ENCODE measurements around the gene CBX5. TPM values are rescaled to one million over a fixed set of nuclear protein-coding genes. Genes with fewer than 3 reads are reported as not detected.
"Not testable (repeated sequence)": the region's sequence is repeated elsewhere in the genome, so short reads cannot be mapped to it uniquely, and the experiment has no call there.

CBX5 gene
- total and polyA plus RNA-seq, 5 donors from 2014 or later: 18.2 to 38.9 (median 19.9) TPM

GRCh38 chr12:54197431-54197909, 82.5 kb downstream of the CBX5 start:
- H3K27me3 Mint-ChIP-seq: peaks cover 95% of the 10 kb centered on the region
- peak overlapping the region in 1 of 4 donors; percentile 5 for H3K4me3 Mint-ChIP-seq
- Histone ChIP-seq H3K36me3 (ENCODE audit: control insufficient read depth, insufficient read depth, low read length) (no peaks in the 10 kb centered on the region), H3K27me3 (ENCODE audit: control insufficient read depth, insufficient read depth, low read length) (peaks cover 42% of the 10 kb centered on the region), H3K4me3 (ENCODE audit: low read depth, low read length) (no peak overlapping the region), H3K4me1 (ENCODE audit: control insufficient read depth, insufficient read depth, low read length, poor library complexity, severe bottlenecking) (peaks cover 11% of the 10 kb centered on the region), H3K27ac (ENCODE audit: insufficient read depth, low read length, poor library complexity, severe bottlenecking) (no peak overlapping the region), H3K9me3 (ENCODE audit: control insufficient read depth in 2 of 2, low read length in 2 of 2) (no peaks in the 10 kb centered on the region)
- no peak overlapping the region for H3K27ac Mint-ChIP-seq
- H3K4me1 Mint-ChIP-seq: peaks cover 0 to 11% (median 7%) of the 10 kb centered on the region in 4 donors
- no peak for ATAC-seq (ENCODE audit: low read depth in 2 of 2)
- H3K36me3 Mint-ChIP-seq: no peaks in the 10 kb centered on the region
- no peak for DNase-seq
- peaks cover 0 to 2% (median 0%) of the 10 kb centered on the region in 7 donors for H3K9me3 Mint-ChIP-seq

- Histone ChIP-seq H3K9me3 (ENCODE audit: control insufficient read depth in 2 of 2, low read length in 2 of 2) (no peaks in the 10 kb centered on the region), H3K27ac (ENCODE audit: insufficient read depth, low read length, poor library complexity, severe bottlenecking) (no peak overlapping the region), H3K27me3 (ENCODE audit: control insufficient read depth, insufficient read depth, low read length) (peaks cover 45% of the 10 kb centered on the region), H3K4me3 (ENCODE audit: low read depth, low read length) (no peak overlapping the region), H3K4me1 (ENCODE audit: control insufficient read depth, insufficient read depth, low read length, poor library complexity, severe bottlenecking) (peaks cover 11% of the 10 kb centered on the region), H3K36me3 (ENCODE audit: control insufficient read depth, insufficient read depth, low read length) (no peaks in the 10 kb centered on the region)
- no peak for DNase-seq
- Mint-ChIP-seq H3K27ac (no peak overlapping the region), H3K27me3 (peaks cover 96% of the 10 kb centered on the region), H3K4me1 (peaks cover 0 to 11% (median 7%) of the 10 kb centered on the region in 4 donors), H3K4me3 (no peak overlapping the region), H3K9me3 (peaks cover 0 to 2% (median 0%) of the 10 kb centered on the region in 7 donors), H3K36me3 (no peaks in the 10 kb centered on the region)
- no peak for ATAC-seq (ENCODE audit: low read depth in 2 of 2)
Measured at GRCh38 chr12:54197010-54197409, 82.9 kb downstream of the CBX5 start.

- H3K4me1 ChIP-seq (ENCODE audit: control insufficient read depth, insufficient read depth, low read length, poor library complexity, severe bottlenecking): peaks cover 16% of the 10 kb centered on the region
- Mint-ChIP-seq H3K27ac (no peak overlapping the region), H3K9me3 (peaks cover 0 to 2% (median 0%) of the 10 kb centered on the region in 7 donors), H3K4me1 (peaks cover 0 to 16% (median 11%) of the 10 kb centered on the region in 4 donors), H3K4me3 (no peak overlapping the region), H3K36me3 (no peaks in the 10 kb centered on the region), H3K27me3 (peaks cover 94% of the 10 kb centered on the region)
- no peaks in the 10 kb centered on the region for H3K36me3 ChIP-seq (ENCODE audit: control insufficient read depth, insufficient read depth, low read length)
- peaks cover 47% of the 10 kb centered on the region for H3K27me3 ChIP-seq (ENCODE audit: control insufficient read depth, insufficient read depth, low read length)
- H3K9me3 ChIP-seq (ENCODE audit: control insufficient read depth in 2 of 2, low read length in 2 of 2): no peaks in the 10 kb centered on the region
- no peak overlapping the region for H3K27ac ChIP-seq (ENCODE audit: insufficient read depth, low read length, poor library complexity, severe bottlenecking)
- no peak overlapping the region for H3K4me3 ChIP-seq (ENCODE audit: low read depth, low read length)
- ATAC-seq (ENCODE audit: low read depth in 2 of 2) (no peak), DNase-seq (no peak)
Measured at GRCh38 chr12:54196396-54196795, 83.5 kb downstream of the CBX5 start.

GRCh38 chr12:54195737-54196347, 84.1 kb downstream of the CBX5 start:
- Histone ChIP-seq H3K27ac (ENCODE audit: insufficient read depth, low read length, poor library complexity, severe bottlenecking) (no peak overlapping the region), H3K4me1 (ENCODE audit: control insufficient read depth, insufficient read depth, low read length, poor library complexity, severe bottlenecking) (peaks cover 20% of the 10 kb centered on the region), H3K27me3 (ENCODE audit: control insufficient read depth, insufficient read depth, low read length) (peaks cover 43% of the 10 kb centered on the region), H3K9me3 (ENCODE audit: control insufficient read depth in 2 of 2, low read length in 2 of 2) (no peaks in the 10 kb centered on the region), H3K4me3 (ENCODE audit: low read depth, low read length) (no peak overlapping the region), H3K36me3 (ENCODE audit: control insufficient read depth, insufficient read depth, low read length) (no peaks in the 10 kb centered on the region)
- Mint-ChIP-seq H3K9me3 (peaks cover 0 to 2% (median 0%) of the 10 kb centered on the region in 7 donors), H3K4me3 (no peak overlapping the region), H3K27ac (no peak overlapping the region), H3K36me3 (no peaks in the 10 kb centered on the region), H3K4me1 (peaks cover 0 to 21% (median 14%) of the 10 kb centered on the region in 4 donors), H3K27me3 (peaks cover 93% of the 10 kb centered on the region)
- ATAC-seq (ENCODE audit: low read depth in 2 of 2) (peak; percentile 20 to 35), DNase-seq (no peak)

GRCh38 chr12:54195080-54195736, 84.7 kb downstream of the CBX5 start:
- DNase-seq: no peak

GRCh38 chr12:54194611-54195010, 85.3 kb downstream of the CBX5 start:
- not testable (repeated sequence) for H3K9me3 ChIP-seq (ENCODE audit: control insufficient read depth in 2 of 2, low read length in 2 of 2); H3K4me3 Mint-ChIP-seq; H3K27ac ChIP-seq (ENCODE audit: insufficient read depth, low read length, poor library complexity, severe bottlenecking); H3K36me3 Mint-ChIP-seq; H3K27ac Mint-ChIP-seq; H3K36me3 ChIP-seq (ENCODE audit: control insufficient read depth, insufficient read depth, low read length); DNase-seq; H3K9me3 Mint-ChIP-seq; ATAC-seq (ENCODE audit: low read depth in 2 of 2); H3K4me3 ChIP-seq (ENCODE audit: low read depth, low read length)
- Mint-ChIP-seq H3K4me1 (peaks cover 0 to 26% (median 17%) of the 10 kb centered on the region in 4 donors), H3K27me3 (peaks cover 95% of the 10 kb centered on the region)
- Histone ChIP-seq H3K27me3 (ENCODE audit: control insufficient read depth, insufficient read depth, low read length) (peaks cover 45% of the 10 kb centered on the region), H3K4me1 (ENCODE audit: control insufficient read depth, insufficient read depth, low read length, poor library complexity, severe bottlenecking) (peaks cover 20% of the 10 kb centered on the region)

More at GRCh38 chr12:54195080-54195736, 84.7 kb downstream of the CBX5 start:
- H3K4me3 Mint-ChIP-seq: no peak overlapping the region
- Histone ChIP-seq H3K9me3 (ENCODE audit: control insufficient read depth in 2 of 2, low read length in 2 of 2) (no peaks in the 10 kb centered on the region), H3K4me3 (ENCODE audit: low read depth, low read length) (no peak overlapping the region), H3K4me1 (ENCODE audit: control insufficient read depth, insufficient read depth, low read length, poor library complexity, severe bottlenecking) (peaks cover 20% of the 10 kb centered on the region), H3K27me3 (ENCODE audit: control insufficient read depth, insufficient read depth, low read length) (peaks cover 45% of the 10 kb centered on the region), H3K27ac (ENCODE audit: insufficient read depth, low read length, poor library complexity, severe bottlenecking) (no peak overlapping the region), H3K36me3 (ENCODE audit: control insufficient read depth, insufficient read depth, low read length) (no peaks in the 10 kb centered on the region)
- no peak for ATAC-seq (ENCODE audit: low read depth in 2 of 2)
- H3K9me3 Mint-ChIP-seq: peaks cover 0 to 2% (median 0%) of the 10 kb centered on the region in 7 donors
- peaks cover 0 to 24% (median 17%) of the 10 kb centered on the region in 4 donors for H3K4me1 Mint-ChIP-seq
- H3K27me3 Mint-ChIP-seq: peaks cover 92% of the 10 kb centered on the region
- no peak overlapping the region for H3K27ac Mint-ChIP-seq
- H3K36me3 Mint-ChIP-seq: no peaks in the 10 kb centered on the region

GRCh38 chr12:54193434-54193833, 86.5 kb downstream of the CBX5 start:
- Histone ChIP-seq H3K4me1 (ENCODE audit: control insufficient read depth, insufficient read depth, low read length, poor library complexity, severe bottlenecking) (peaks cover 27% of the 10 kb centered on the region), H3K36me3 (ENCODE audit: control insufficient read depth, insufficient read depth, low read length) (no peaks in the 10 kb centered on the region), H3K9me3 (ENCODE audit: control insufficient read depth in 2 of 2, low read length in 2 of 2) (no peaks in the 10 kb centered on the region), H3K27ac (ENCODE audit: insufficient read depth, low read length, poor library complexity, severe bottlenecking) (no peak overlapping the region), H3K4me3 (ENCODE audit: low read depth, low read length) (no peak overlapping the region), H3K27me3 (ENCODE audit: control insufficient read depth, insufficient read depth, low read length) (peaks cover 39% of the 10 kb centered on the region)
- Mint-ChIP-seq H3K9me3 (peaks cover 0 to 2% (median 0%) of the 10 kb centered on the region in 7 donors), H3K27me3 (peaks cover 90% of the 10 kb centered on the region), H3K27ac (no peak overlapping the region), H3K4me1 (peaks cover 5 to 35% (median 23%) of the 10 kb centered on the region in 4 donors), H3K4me3 (no peak overlapping the region), H3K36me3 (no peaks in the 10 kb centered on the region)
- DNase-seq: no peak
- ATAC-seq (ENCODE audit: low read depth in 2 of 2): no peak
